ENCODE data around the gene CNTNAP2. TPM values are rescaled to one million over a fixed set of nuclear protein-coding genes. Genes with fewer than 3 reads are reported as not detected.
"Not testable (repeated sequence)": the region's sequence is repeated elsewhere in the genome, so short reads cannot be mapped to it uniquely, and the experiment has no call there.

CNTNAP2 gene
- total and polyA plus RNA-seq, 7 experiments from 2014 or later, result 0.02 to 0.48 (median 0.24) TPM; not detected in 2

GRCh38 chr7:146894927-146895326 is 778.3 kb downstream of the CNTNAP2 start:
- Histone ChIP-seq H3K4me3 (ENCODE audit: low read length) (no peak overlapping the region), H3K27ac (ENCODE audit: low read depth, low read length) (no peak overlapping the region), H3K36me3 (ENCODE audit: control insufficient read depth in 2 of 3, insufficient read depth in 3 of 3, low read length in 3 of 3) (no peaks in the 10 kb centered on the region), H3K9me3 (ENCODE audit: control insufficient read depth in 2 of 3, low read length in 3 of 3) (no peaks in the 10 kb centered on the region), H3K4me1 (ENCODE audit: control insufficient read depth in 2 of 2, insufficient read depth in 2 of 2, low read length in 2 of 2) (no peaks in the 10 kb centered on the region), H3K27me3 (ENCODE audit: control insufficient read depth in 2 of 2, insufficient read depth in 2 of 2, low read length in 2 of 2) (no peaks in the 10 kb centered on the region)
- ATAC-seq (no peak), DNase-seq (no peak)
- H3K4me3 Mint-ChIP-seq, result no peak overlapping the region
- H3K9me3 Mint-ChIP-seq, result peaks cover 0 to 19% (median 6%) of the 10 kb centered on the region in 11 donors
- H3K36me3 Mint-ChIP-seq, result no peaks in the 10 kb centered on the region
- POLR2A ChIA-PET, result no interaction called here
- intact Hi-C loops (cut with micrococcal nuclease), result no loop called here
- no peaks in the 10 kb centered on the region for H3K27me3 Mint-ChIP-seq
- no peaks in the 10 kb centered on the region for H3K4me1 Mint-ChIP-seq
- CTCF ChIA-PET, result no interaction called here
- no peak overlapping the region for H3K27ac Mint-ChIP-seq

- no peak overlapping the region for H3K4me3 Mint-ChIP-seq
- H3K4me1 Mint-ChIP-seq, result no peaks in the 10 kb centered on the region
- Histone ChIP-seq H3K4me1 (ENCODE audit: control insufficient read depth in 2 of 2, insufficient read depth in 2 of 2, low read length in 2 of 2) (no peaks in the 10 kb centered on the region), H3K27me3 (ENCODE audit: control insufficient read depth in 2 of 2, insufficient read depth in 2 of 2, low read length in 2 of 2) (no peaks in the 10 kb centered on the region), H3K27ac (ENCODE audit: low read depth, low read length) (no peak overlapping the region), H3K4me3 (ENCODE audit: low read length) (no peak overlapping the region), H3K9me3 (ENCODE audit: control insufficient read depth in 2 of 3, low read length in 3 of 3) (no peaks in the 10 kb centered on the region), H3K36me3 (ENCODE audit: control insufficient read depth in 2 of 3, insufficient read depth in 3 of 3, low read length in 3 of 3) (no peaks in the 10 kb centered on the region)
- H3K27ac Mint-ChIP-seq, result no peak overlapping the region
- ATAC-seq (no peak), DNase-seq (no peak)
- intact Hi-C loops (cut with micrococcal nuclease), result no loop called here
- H3K27me3 Mint-ChIP-seq, result no peaks in the 10 kb centered on the region
- peaks cover 3 to 23% (median 9%) of the 10 kb centered on the region in 11 donors for H3K9me3 Mint-ChIP-seq
- ChIA-PET CTCF (no interaction called here), POLR2A (no interaction called here)
- H3K36me3 Mint-ChIP-seq, result no peaks in the 10 kb centered on the region
Measured at GRCh38 chr7:146902266-146902665, 785.7 kb downstream of the CNTNAP2 start.

GRCh38 chr7:146902728-146903127 is 786.1 kb downstream of the CNTNAP2 start:
- Mint-ChIP-seq H3K27ac (no peak overlapping the region), H3K4me3 (no peak overlapping the region), H3K4me1 (no peaks in the 10 kb centered on the region), H3K9me3 (peaks cover 3 to 23% (median 9%) of the 10 kb centered on the region in 11 donors), H3K36me3 (no peaks in the 10 kb centered on the region), H3K27me3 (no peaks in the 10 kb centered on the region)
- no peaks in the 10 kb centered on the region for H3K4me1 ChIP-seq (ENCODE audit: control insufficient read depth in 2 of 2, insufficient read depth in 2 of 2, low read length in 2 of 2)
- H3K27ac ChIP-seq (ENCODE audit: low read depth, low read length), result no peak overlapping the region
- no peak for ATAC-seq
- intact Hi-C loops (cut with micrococcal nuclease), result no loop called here
- ChIA-PET CTCF (no interaction called here), POLR2A (no interaction called here)
- H3K4me3 ChIP-seq (ENCODE audit: low read length), result no peak overlapping the region
- H3K36me3 ChIP-seq (ENCODE audit: control insufficient read depth in 2 of 3, insufficient read depth in 3 of 3, low read length in 3 of 3), result no peaks in the 10 kb centered on the region
- DNase-seq, result no peak
- H3K27me3 ChIP-seq (ENCODE audit: control insufficient read depth in 2 of 2, insufficient read depth in 2 of 2, low read length in 2 of 2), result no peaks in the 10 kb centered on the region
- no peaks in the 10 kb centered on the region for H3K9me3 ChIP-seq (ENCODE audit: control insufficient read depth in 2 of 3, low read length in 3 of 3)

GRCh38 chr7:146905746-146906145 is 789.1 kb downstream of the CNTNAP2 start:
- POLR2A ChIA-PET; H3K27ac Mint-ChIP-seq; intact Hi-C loops (cut with micrococcal nuclease); H3K4me1 Mint-ChIP-seq; H3K36me3 ChIP-seq (ENCODE audit: control insufficient read depth in 2 of 3, insufficient read depth in 3 of 3, low read length in 3 of 3); H3K27me3 ChIP-seq (ENCODE audit: control insufficient read depth in 2 of 2, insufficient read depth in 2 of 2, low read length in 2 of 2); H3K4me3 Mint-ChIP-seq; CTCF ChIA-PET; H3K4me1 ChIP-seq (ENCODE audit: control insufficient read depth in 2 of 2, insufficient read depth in 2 of 2, low read length in 2 of 2); H3K9me3 ChIP-seq (ENCODE audit: control insufficient read depth in 2 of 3, low read length in 3 of 3); H3K27ac ChIP-seq (ENCODE audit: low read depth, low read length); H3K4me3 ChIP-seq (ENCODE audit: low read length); ATAC-seq; H3K27me3 Mint-ChIP-seq; H3K36me3 Mint-ChIP-seq; DNase-seq: not testable (repeated sequence)
- peaks cover 0 to 14% (median 4%) of the 10 kb centered on the region in 11 donors for H3K9me3 Mint-ChIP-seq

- Histone ChIP-seq H3K27ac (ENCODE audit: low read depth, low read length) (no peak overlapping the region), H3K4me1 (ENCODE audit: control insufficient read depth in 2 of 2, insufficient read depth in 2 of 2, low read length in 2 of 2) (no peaks in the 10 kb centered on the region), H3K9me3 (ENCODE audit: control insufficient read depth in 2 of 3, low read length in 3 of 3) (no peaks in the 10 kb centered on the region), H3K36me3 (ENCODE audit: control insufficient read depth in 2 of 3, insufficient read depth in 3 of 3, low read length in 3 of 3) (no peaks in the 10 kb centered on the region), H3K4me3 (ENCODE audit: low read length) (no peak overlapping the region), H3K27me3 (ENCODE audit: control insufficient read depth in 2 of 2, insufficient read depth in 2 of 2, low read length in 2 of 2) (no peaks in the 10 kb centered on the region)
- Mint-ChIP-seq H3K4me1 (no peaks in the 10 kb centered on the region), H3K27ac (no peak overlapping the region), H3K27me3 (no peaks in the 10 kb centered on the region), H3K36me3 (no peaks in the 10 kb centered on the region), H3K4me3 (no peak overlapping the region), H3K9me3 (peaks cover 3 to 21% (median 7%) of the 10 kb centered on the region in 11 donors)
- no peak for DNase-seq
- ChIA-PET CTCF (no interaction called here), POLR2A (no interaction called here)
- intact Hi-C loops (cut with micrococcal nuclease), result no loop called here
- no peak for ATAC-seq
Measured at GRCh38 chr7:146922782-146923181, 806.2 kb downstream of the CNTNAP2 start.

GRCh38 chr7:146926841-146927240 is 810.2 kb downstream of the CNTNAP2 start:
- Histone ChIP-seq H3K27me3 (ENCODE audit: control insufficient read depth in 2 of 2, insufficient read depth in 2 of 2, low read length in 2 of 2) (no peaks in the 10 kb centered on the region), H3K4me1 (ENCODE audit: control insufficient read depth in 2 of 2, insufficient read depth in 2 of 2, low read length in 2 of 2) (no peaks in the 10 kb centered on the region), H3K36me3 (ENCODE audit: control insufficient read depth in 2 of 3, insufficient read depth in 3 of 3, low read length in 3 of 3) (no peaks in the 10 kb centered on the region), H3K27ac (ENCODE audit: low read depth, low read length) (no peak overlapping the region), H3K4me3 (ENCODE audit: low read length) (no peak overlapping the region), H3K9me3 (ENCODE audit: control insufficient read depth in 2 of 3, low read length in 3 of 3) (no peaks in the 10 kb centered on the region)
- Mint-ChIP-seq H3K36me3 (no peaks in the 10 kb centered on the region), H3K27me3 (no peaks in the 10 kb centered on the region), H3K4me1 (no peaks in the 10 kb centered on the region), H3K9me3 (peaks cover 0 to 8% (median 2%) of the 10 kb centered on the region in 11 donors), H3K4me3 (no peak overlapping the region), H3K27ac (no peak overlapping the region)
- no peak for ATAC-seq
- CTCF ChIA-PET, result no interaction called here
- DNase-seq, result no peak
- intact Hi-C loops (cut with micrococcal nuclease), result no loop called here
- POLR2A ChIA-PET, result no interaction called here

- H3K27ac Mint-ChIP-seq, result no peak overlapping the region
- ATAC-seq, result no peak
- H3K27me3 ChIP-seq (ENCODE audit: control insufficient read depth in 2 of 2, insufficient read depth in 2 of 2, low read length in 2 of 2), result no peaks in the 10 kb centered on the region
- no peak overlapping the region for H3K27ac ChIP-seq (ENCODE audit: low read depth, low read length)
- intact Hi-C loops (cut with micrococcal nuclease), result no loop called here
- no peaks in the 10 kb centered on the region for H3K27me3 Mint-ChIP-seq
- no peaks in the 10 kb centered on the region for H3K4me1 Mint-ChIP-seq
- H3K36me3 ChIP-seq (ENCODE audit: control insufficient read depth in 2 of 3, insufficient read depth in 3 of 3, low read length in 3 of 3), result no peaks in the 10 kb centered on the region
- H3K4me1 ChIP-seq (ENCODE audit: control insufficient read depth in 2 of 2, insufficient read depth in 2 of 2, low read length in 2 of 2), result no peaks in the 10 kb centered on the region
- H3K36me3 Mint-ChIP-seq, result no peaks in the 10 kb centered on the region
- peaks cover 0 to 28% (median 4%) of the 10 kb centered on the region in 11 donors for H3K9me3 Mint-ChIP-seq
- ChIA-PET CTCF (no interaction called here), POLR2A (no interaction called here)
- no peak overlapping the region for H3K4me3 Mint-ChIP-seq
- no peak overlapping the region for H3K4me3 ChIP-seq (ENCODE audit: low read length)
- DNase-seq, result no peak
- no peaks in the 10 kb centered on the region for H3K9me3 ChIP-seq (ENCODE audit: control insufficient read depth in 2 of 3, low read length in 3 of 3)
Measured at GRCh38 chr7:146937836-146938235, 821.2 kb downstream of the CNTNAP2 start.
